Measurements from ENCODE around the gene KIF5C.
"Not testable (repeated sequence)": the region's sequence is repeated elsewhere in the genome, so short reads cannot be mapped to it uniquely, and the experiment has no call there.

Gene KIF5C

DNA sequence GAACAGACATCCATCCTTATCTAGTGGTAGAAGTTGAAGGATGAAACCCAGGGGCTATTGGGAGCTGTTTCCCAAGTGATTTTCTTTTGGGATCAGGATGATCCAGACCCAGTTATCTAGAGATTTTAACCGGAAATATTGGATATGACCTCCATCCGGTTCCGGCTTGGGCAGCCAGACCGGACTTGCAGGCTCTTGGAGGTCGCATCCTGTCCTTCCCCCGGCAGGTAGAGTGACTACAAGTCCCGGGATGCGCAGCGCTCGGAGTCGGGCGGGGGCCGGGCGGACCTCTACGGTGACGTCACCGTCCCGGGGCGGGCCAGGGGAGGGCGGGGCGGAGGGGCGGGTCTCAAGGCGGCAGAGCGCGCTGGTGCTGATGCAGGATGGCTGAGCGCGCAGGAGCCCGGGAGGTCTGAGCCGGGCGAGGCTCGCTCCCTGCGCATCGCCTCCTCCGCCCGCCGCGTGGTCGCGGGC lies at the start of gene KIF5C:
Gene KIF5C, plus strand, starts transcription at position 360 of the 474 bp plus-strand sequence. CDS start 391 bp downstream, outside the sequence.
- peak; percentile 94 for DNase-seq (ENCODE audit: low spot score)

DNA sequence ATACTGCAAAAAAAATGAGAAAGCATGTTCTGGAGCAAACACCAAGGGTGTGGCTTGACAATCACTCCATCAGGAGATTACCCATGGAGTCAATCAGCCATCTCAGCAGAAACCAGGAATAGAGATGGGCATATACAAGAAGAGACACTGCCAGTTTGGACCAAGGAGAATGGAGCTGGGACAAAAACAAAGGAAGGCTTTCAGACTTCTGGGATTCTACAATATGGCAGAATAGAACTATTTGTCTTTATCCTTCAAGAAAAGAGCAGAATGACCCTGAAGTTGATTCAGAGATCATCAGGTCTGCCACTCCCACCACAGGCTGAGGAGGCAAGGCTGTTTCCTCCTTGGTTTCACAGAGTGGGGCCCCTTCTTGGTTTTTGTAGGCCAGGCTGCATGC lies 48.2 kb upstream of the KIF5C start:
- no peak for DNase-seq (ENCODE audit: low spot score)

DNA sequence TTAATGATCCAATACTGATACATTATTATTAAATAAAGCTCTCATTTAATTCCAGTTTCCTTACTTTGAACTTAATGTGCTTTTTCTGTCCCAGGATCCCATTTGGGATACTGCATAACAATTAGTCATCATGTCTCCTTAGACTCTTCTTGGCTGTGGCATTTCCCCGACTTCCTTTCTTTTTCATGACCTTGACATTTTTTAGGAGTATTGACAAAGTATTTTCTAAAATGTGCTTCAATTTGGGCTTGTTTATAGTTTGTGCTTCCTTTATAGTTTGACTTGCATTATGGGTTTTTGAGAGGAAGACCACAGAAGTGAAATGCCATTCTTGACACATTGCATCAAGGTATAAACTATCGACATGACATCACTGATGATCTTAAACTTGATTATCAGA lies 46.1 kb upstream of the KIF5C start:
- DNase-seq (ENCODE audit: low spot score) = no peak

DNA sequence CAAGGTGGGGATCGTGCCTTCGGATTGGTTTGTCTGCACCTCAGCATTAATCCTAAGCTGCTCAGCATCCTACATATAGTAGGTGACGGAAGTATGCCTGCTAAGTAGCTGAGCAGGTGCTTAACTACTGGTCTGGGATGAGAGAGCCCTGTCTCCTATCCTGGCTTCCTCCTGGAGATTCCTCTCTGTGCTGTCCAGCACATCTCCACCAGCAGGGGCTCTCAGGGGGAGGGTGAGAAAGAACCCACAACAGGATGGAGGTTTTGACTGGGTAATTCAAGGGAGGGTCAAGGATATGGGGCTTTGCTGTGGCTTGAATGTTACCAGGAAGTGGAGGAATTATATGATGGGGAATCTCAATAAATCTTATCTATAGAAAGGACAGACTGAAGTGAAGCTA lies 45.4 kb upstream of the KIF5C start:
- DNase-seq (ENCODE audit: low spot score) = no peak

DNA sequence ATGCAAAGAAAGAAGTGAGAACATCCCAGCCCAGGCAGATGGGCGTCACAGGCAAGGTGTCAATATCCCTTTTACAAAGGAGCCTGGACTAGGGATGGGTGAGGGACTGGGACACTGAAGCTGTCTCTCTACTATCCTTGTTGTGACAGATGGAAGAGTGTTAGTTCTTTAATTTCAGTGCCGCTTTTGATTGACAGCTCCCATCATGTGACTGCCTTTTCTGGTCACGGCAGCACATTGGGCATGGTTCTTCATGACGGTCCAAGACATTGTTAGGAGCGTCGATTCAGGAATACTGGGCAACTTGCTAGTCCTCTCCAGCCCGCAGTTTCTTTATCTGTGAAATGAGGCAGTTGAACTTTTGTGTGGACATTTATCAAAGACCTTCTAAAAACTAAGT lies 42.4 kb upstream of the KIF5C start:
- no peak for DNase-seq (ENCODE audit: low spot score)

DNA sequence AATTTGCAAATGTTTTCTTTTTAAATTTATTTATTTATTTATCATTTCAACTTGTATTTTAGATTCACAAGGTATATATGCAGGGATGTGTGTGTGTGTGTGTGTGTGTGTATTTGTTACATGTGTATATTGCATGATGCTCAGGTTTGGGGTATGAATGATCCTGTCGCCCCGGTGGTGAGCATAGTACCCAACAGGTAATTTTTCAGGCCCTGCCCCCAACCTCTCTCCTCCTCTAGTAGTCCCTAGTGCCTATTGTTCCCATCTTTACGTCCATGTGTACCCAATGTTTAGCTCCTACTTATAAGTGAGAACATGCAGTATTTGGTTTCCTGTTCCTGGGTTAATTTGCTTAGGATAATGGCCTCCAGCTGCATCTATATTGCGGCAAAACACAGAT lies 33.0 kb upstream of the KIF5C start:
- no peak for DNase-seq (ENCODE audit: low spot score)

DNA sequence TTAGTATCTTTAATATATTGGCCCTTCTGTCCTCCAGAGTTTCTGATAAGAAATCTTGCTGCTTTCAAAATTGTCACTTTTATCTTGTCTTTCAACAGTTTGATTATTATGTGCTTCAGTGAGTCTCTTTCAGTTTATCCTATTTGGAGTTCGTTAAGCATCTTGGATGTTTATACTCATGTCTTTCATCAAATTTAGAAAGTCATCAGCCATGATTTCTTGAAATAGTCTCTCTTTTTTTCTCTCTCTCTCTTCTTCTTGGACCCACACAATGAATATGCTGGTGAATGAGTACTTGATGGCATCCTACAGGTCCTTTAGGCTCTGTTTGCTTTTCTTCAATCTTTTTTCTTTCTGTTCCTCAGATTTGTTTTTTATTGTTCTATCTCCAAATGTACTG lies 26.9 kb upstream of the KIF5C start:
- DNase-seq (ENCODE audit: low spot score) = no peak

DNA sequence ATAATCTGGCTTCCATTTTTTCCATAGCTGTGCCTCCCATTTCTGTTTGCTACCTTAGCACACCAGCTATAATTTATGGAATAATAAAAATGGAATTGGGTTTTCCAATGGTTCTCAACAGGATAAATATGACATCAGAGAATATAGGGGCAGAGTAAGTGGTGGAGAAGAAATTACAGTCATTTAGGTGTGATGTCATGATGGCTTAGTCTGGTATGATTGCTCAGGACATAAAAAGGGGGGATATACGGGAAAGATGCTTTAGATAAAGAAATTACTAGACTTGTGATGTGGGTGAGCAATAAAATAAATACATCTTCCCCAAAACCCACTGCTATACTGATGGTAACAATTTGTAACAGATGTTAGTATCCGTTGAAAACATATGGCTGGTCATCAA lies 21.6 kb upstream of the KIF5C start:
- DNase-seq (ENCODE audit: low spot score) = no peak

DNA sequence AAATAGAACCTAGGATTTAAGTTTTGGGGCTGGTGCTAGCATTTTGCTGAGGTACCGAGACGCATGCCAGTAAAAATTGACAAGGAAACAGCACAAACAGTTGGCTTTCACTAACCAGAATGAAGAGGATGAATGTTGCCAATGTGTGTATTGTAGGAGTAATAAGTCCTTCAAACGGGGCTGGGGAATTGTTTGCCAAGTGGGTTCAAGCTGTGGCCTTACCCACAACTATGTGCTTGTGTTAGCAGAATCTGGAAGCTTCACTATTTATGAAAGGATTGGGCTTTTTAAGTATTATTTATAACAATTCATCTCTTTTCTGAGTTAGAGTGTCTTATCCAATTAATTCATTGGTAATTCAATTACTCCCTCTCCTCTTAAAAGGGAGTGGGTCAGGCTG lies 15.0 kb upstream of the KIF5C start:
- DNase-seq (ENCODE audit: low spot score) = no peak

DNA sequence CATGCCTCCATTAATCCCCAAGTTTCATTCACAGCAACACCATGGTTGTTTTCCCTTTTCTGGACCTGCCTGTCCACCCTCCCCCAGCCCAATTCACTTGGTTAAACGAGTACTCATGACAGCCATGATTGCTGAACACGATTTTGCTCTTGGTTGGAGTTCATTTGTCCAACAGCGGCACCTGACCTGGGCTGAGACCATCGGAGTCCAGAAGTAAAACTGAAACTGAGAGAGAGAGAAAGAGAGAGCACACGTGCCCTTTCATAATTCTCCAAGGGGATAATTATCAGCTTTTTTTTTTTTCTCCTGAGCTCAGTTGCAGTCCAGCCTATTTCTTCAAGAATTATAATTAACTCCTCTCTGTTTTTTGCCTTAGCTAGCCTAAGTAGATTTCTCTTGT lies 13.7 kb upstream of the KIF5C start:
- no peak for DNase-seq (ENCODE audit: low spot score)

DNA sequence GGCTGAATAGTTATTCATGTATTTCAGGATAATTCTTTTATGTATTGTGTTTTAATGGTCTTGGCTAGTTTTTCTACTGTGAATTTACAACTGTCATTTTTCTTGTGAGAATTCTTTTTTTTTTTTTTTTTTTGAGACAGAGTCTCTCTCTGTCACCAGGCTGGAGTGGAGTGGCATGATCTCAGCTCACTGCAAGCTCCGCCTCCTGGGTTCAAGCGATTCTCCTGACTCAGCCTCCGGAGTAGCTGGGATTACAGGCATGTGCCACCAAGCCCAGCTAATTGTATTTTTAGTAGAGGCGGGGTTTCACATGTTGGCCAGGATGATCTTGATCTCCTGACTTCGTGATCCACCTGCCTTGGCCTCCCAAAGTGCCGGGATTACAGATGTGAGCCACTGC lies 12.5 kb upstream of the KIF5C start:
- DNase-seq (ENCODE audit: low spot score) = not testable (repeated sequence)

DNA sequence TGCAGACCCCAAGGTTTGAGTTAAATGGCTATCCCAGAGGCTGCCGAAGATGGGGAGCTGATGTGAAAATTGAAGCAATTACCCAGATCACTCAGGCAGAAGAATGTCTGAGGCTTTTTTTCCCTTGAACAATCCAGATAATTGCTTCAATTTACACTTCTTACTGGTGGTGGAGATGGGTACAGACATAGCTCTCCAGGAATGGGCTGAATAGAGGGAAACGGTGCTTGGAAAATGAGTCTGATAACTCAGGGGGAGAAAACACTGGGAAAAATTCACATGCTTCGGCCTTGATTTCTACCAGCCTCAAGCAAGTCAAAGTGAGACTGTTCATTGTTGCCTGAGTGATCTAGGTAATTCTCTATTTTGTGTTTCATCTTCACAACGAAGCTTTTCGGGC lies 9.5 kb upstream of the KIF5C start:
- no peak for DNase-seq (ENCODE audit: low spot score)

DNA sequence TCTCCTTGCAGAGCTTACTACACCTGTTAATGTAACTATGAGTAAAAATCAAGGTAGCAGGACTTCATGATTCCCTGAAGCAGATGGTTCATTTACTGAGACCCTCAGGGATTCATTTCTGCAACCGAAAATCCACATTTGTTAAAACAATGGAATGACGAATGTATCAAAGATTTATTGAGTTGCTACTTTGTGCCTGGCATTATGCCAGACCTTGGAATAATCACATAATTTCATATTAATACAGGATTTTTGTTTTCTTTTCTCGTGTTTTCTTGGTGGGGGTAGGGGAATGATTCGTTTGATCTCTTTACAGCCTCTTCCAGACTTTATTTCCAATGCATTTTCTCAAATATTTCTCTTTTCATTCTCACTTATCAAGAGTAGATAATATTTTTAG lies 8.9 kb upstream of the KIF5C start:
- DNase-seq (ENCODE audit: low spot score) = no peak

DNA sequence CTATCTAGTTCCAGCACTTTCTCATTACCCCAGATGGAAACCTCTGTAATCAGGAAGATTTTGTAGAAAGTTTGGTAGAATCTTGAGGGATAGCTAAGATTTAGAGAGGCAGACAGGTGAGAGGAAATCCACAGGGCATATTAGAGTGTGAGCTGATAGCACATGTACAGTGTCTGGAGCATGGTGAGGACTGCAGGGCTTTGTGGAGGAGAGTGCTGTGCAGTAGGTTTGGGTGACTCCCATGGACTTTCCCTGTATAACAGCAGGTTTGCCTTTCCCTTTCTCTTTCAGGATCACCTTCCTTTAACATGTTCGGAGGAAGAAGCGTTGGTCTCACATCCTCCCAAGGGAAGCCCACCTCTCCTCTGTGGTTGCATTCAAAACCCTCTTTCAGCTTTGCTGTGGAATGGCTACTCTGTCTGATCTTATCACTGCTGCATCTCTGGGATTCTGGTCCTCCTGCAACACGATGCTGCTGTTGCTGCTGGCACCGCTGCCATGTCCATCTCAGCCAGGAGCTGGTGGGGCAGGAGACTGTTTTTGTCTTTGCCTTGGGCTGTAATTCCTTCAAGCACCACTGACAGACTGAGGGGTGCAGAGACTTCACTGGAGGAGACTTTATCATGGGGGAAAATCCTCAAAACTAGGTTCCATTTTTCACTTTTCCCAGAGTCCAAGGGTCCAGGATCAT lies 7.8 kb upstream of the KIF5C start:
- no peak for DNase-seq (ENCODE audit: low spot score)

DNA sequence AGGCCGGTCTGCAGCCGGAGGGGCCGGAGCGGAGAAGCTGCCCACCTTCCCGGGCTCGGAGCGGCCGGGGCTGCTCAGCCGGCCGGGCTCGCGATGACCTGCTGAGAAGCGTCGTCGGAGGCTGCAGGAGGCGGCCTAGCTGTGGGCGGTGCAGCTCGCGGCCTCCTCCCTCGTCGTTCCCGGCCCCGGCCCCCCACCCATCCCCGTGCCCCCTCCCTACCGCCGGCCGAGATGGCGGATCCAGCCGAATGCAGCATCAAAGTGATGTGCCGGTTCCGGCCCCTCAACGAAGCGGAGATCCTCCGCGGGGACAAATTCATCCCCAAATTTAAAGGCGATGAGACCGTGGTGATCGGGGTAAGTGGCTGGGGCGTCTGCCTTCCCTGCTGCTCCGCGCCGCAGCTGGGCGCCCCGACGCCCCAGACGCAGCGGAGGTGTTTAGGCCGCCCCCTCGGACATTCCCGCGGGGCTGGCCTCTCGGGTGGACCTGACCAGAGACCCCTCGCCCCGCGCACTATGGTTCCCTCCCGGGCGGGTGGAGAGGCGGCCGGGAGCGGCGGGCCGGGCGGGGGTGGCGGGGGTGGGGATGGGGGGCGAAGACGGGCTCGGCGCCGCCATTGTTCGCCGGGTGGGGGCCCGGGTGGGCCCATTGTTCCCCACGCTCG lies 492 bp downstream of the KIF5C start:
- peak; percentile 35 for DNase-seq (ENCODE audit: low spot score)

DNA sequence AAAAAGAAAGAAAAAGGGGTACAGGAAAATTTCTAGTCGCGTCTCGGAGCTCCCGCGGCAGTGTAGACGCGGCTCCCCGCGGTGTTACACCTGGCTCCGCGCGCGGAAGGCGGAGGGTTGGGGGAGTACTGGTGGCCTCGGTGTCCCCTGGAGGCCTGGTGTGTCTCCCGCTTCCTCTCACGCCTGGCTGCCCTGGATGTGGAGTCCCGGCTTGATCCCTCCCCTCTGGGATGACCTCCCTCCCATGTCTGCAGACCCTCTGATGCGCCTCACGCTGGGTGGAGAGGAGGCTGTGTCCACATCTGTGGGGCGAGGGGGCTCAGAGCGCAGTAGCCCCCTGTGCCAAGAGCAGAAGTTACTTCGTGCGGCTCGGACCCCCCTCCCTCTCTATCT lies 1.2 kb downstream of the KIF5C start:
- peak; percentile 38 for DNase-seq (ENCODE audit: low spot score)

DNA sequence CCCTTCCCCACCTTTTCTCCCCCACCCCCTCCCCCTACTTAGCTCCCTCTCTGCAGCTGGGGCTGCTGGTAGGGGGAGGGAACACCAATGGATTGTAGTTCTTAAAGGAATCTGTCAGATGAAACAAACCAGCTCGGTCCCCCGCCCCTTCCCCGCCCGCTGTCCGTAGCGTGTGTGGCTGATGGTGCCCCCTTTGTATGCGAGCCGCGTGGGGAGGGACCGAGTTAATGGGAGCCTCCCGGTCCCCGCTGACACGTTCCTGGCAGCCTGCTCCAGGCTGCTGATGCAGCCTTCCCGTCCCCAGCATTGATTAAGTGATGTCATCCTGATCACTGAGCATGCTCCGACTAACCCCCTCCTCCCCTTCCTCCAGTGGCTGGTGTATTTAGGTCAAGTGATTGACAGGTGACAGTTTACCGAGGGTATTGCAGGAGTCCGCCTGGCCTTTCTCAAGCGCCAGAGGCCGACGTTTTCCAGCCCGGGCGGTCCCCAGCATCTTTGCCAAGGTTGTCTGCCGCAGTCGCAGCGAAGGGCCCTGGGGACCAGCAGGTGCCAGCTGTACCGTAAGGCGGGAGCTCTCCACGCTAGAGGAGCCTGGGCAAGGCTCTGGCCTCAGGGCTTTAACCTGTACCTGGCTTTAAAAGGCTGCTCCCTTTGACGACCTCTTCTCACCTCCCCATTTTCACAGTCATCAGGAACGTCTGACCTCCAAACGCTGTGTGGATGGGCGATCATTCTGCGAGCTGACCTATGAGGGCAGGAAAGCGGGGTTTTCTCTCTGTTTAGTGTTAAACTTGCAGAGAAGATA lies 1.8 kb downstream of the KIF5C start:
- peak; percentile 43 for DNase-seq (ENCODE audit: low spot score)

DNA sequence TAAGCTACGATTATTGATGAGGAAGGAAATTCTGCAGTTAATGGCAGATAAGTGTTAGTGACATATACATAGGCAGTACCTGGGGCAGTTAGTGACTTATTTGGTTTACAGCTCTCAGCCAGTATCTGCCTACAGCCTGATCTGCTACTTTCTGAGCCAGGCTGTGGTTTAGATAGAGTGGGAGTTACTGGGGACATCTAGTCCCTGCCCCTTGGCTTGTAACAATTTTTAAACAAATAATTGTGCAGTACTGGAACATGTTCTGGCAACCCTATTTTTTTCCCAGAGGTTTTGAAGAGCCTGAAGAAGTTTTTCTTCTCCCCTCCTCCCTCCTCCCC lies 2.3 kb downstream of the KIF5C start:
- no peak for DNase-seq (ENCODE audit: low spot score)

DNA sequence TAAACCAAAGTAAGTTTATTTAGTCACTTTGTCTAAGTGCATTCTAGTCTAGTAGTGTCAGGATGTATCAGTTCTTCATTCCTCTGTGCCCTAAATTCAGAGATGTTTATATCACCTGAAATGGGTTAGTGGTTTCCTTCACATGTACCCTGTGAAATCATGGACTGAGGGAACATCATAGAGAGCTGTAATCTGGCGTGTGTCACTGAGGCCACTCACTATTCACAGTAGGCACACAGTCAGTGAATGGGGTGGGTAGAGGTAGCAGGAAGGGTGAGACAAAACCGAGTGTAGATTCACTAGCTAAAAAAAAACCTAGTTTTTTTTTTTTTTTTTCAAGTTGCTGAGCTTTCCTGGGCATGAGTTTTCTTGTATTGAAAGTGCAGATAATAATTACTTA lies 5.6 kb downstream of the KIF5C start:
- DNase-seq (ENCODE audit: low spot score) = no peak

DNA sequence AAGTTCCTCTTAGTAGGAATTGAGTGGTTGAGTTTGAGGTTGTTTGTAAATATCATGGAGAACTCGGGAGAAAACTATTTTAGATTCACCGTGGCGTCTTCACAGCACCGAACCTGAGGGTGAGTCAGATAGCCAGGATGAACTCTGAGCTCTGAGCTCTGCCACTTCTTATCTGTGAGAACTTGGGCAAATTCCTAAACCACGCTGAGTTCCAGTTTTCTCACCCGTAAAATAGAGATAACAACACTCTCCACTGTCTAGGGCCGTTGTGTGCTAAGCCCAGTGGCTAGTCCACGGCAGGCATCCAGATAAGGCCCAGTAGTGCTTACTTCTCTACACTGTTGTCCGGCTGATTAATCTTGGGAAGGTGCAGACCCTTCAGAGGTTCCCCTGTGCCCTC lies 7.0 kb downstream of the KIF5C start:
- no peak for DNase-seq (ENCODE audit: low spot score)

DNA sequence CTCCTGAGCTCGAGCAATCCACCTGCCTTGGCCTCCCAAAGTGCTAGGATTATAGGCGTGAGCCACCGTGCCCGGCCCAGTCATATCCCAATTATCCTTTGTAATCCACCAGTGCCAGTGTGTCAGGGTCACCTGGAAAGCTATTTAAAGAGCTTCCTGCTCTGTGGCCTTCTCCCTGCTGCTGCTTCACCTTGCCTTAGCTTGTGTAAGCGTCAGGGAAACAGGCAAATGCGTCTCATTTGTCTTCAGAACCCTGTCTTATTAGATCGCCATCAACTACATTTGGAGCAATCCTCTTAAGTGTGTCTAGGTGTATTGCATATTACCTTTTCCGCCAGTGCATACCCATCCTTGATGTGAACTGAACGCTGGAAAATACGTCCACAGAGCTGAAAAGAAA lies 10.2 kb downstream of the KIF5C start:
- DNase-seq (ENCODE audit: low spot score) = no peak

DNA sequence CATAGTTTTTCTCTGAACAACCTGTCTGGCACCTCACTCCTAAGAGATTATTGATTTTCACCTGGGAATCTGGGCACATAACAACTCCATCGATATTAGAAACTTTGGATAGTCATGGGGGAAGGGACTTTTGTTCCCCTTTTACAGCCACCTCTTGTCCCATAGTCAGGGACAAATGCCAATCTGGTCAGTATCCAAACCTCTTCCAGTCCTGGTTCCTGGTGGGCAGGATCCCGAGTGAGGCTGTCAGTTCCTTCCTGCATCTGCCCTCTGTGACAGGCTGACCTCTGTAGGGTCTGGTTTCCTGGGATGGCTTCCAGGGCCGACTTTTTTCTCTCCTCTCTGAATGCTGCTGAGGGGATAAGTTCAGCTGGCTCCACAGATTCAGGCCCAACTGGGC lies 11.0 kb downstream of the KIF5C start:
- no peak for DNase-seq (ENCODE audit: low spot score)

DNA sequence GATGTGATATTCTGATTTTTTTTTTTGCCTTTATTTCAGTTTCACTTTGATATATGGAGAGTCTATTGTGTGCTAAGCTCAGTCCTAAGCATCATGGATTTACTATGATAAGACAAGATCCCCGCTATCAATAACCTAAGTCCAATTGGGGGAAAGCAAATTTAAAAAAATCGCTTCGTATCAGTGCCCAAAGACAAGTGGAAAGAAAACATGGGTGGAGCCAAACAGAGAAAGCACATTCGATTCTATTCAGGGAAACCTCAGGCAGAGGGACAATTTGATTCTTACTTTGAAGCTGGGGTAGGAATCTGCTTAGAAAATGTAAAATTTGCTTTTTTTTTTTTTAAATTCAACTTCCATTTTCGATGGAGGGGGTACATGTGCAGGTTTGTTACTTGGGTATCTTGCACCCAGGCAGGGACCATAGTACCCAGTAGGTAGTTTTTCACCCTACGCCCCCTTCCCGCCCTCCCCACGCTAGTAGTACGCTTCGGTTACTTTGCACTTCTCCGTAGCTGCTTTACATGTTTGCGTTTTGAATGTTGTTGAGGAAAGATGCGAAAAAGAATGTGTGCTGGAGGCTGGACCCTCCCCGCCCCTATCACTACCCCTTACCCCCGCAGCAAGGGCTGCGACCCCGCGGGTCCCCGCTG lies 12.4 kb downstream of the KIF5C start:
- no peak for DNase-seq (ENCODE audit: low spot score)

All from germinal center (tissue), 1 donor.